Left cardiac atrium (tissue), 4 donors: Measurements from ENCODE around the gene PRIMA1. TPM values are rescaled to one million over a fixed set of nuclear protein-coding genes. Genes with fewer than 3 reads are reported as not detected.
A peak's percentile ranks its signal among the peaks of the same experiment; 100 is the strongest.

Source experiments
- ATAC-seq, 2 donors: fragments of 200-7000 bp; cut with Tn5 transposase; one replicate each; pipeline ENCODE4 v1.9.1; 2020; ENCODE audit warnings: mild to moderate bottlenecking in 2 of 2, moderate library complexity in 2 of 2
- DNase-seq: peaks from one replicate; pipeline ENCODE4 v3.0.0-alpha.2; 2020
- intact Hi-C, 2 donors: fragments of 100-400 bp; cut with DNase I; formaldehyde crosslinking; loops; one replicate each; pipeline versions ENCODE4 v1.14.1 to v1.15.1; 2022 to 2023
- total RNA-seq, 2 donors: library from RNA; stranded (reverse); fragmentation: NEBNext Ultra II Directional; extraction: Animal tissue kit (Norgen Biotek cat#: 25700); gene quantifications; one replicate each; pipeline ENCODE4 v1.2.1, GENCODE V29; 2021
- donor health status: DM: no; HTN: yes; CAD: no.
- donor health status: DM: no; HTN: yes; CAD: no; lungs with severe emphysema.
- donor health status: DM: yes; HTN: yes; CAD: no.
- donor health status: Dilated cardiomyopathy.

PRIMA1 gene
- total RNA-seq, 2 donors from 2014 or later = 3.6 to 3.9 TPM

DNA sequence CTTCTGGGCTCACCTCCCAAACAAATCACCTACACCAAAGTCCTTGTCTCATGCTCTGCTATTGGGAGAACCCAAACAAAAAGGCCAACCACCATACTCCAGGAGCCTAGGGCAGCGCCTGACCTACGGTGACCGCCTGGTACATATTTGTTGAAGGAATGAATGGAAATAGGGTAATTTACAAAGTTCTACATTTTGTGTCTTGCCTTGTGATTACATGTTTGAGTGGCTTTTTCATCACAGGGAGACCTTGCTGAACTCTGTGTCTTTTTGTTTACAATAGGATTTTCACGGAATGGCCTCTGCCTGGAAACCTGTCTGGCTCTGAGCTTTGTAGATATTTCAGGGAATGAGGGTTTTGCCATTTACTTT lies 11.3 kb upstream of the PRIMA1 start:
- ATAC-seq = no peak

DNA sequence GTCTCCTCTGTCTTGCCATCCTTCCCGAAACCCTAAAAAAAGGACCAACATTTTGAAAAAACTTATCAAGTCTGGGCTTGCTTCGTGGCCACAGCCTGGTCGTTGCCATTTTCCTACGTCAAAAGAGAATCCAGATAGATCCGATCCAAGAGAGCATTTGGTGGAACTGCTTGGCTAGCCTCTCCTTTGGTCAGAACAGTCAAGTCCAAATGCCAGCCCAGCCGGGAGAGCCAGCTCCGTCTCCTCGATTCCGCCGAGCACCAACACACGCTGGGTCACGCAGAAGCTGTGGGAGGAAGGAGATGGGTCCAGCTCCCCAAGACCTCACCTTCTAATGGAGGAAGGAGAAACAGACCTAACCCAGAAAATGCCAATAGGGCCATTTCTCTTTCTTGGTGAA lies 9.3 kb upstream of the PRIMA1 start:
- intact Hi-C loops = no loop called here
- ATAC-seq (no peak), DNase-seq (no peak)

More for the DNA sequence above, 11.3 kb upstream of the PRIMA1 start:
- DNase-seq = no peak
- intact Hi-C loops = no loop called here

DNA sequence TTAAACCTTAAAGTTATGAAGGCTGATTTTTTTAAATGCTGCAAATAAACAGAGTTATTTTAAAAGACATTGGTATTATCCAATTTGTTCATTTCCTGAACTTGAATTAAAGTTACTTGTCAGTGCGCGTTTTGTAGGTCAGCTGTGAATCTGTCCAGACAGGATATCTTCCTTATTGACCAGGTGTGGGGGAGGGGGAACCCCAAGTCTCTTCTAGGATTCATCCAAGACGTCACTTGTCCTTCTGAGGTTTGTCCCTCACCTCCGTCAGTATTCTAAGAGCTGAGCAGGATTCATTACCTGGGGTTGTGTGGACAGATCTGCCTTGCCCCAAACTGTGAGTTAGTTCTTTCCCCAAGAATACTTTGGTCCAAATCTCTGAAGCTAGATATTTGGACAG lies 8.8 kb upstream of the PRIMA1 start:
- ATAC-seq = no peak
- intact Hi-C loops = no loop called here
- DNase-seq = no peak

DNA sequence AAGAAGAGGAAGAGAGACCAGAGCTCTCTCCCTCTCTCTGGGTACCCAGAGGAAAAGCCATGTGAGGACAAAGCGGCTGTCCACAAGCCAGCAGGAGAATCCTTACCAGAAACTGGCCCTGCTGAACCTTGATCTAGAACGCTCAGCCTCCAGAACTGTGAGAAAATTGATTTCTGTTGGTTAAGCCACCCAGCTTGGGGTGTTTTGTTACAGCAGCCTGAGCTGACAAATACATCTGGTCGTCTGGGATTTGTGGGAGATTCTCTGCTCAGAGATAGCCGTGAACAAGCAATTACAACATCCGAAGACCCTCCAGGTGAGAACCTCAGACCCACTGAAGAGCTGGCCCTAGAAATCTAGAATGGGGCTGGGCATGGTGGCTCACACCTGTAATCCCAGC lies 6.5 kb upstream of the PRIMA1 start:
- ATAC-seq (no peak), DNase-seq (no peak)
- intact Hi-C loops = no loop called here

GRCh38 chr14:93793555-93794324 lies 5.5 kb upstream of the PRIMA1 start:
- intact Hi-C loops = no loop called here
- DNase-seq = no peak
- ATAC-seq = no peak

- intact Hi-C loops = no loop called here
- DNase-seq (no peak), ATAC-seq (no peak)
Measured at GRCh38 chr14:93792391-93792790, 4.1 kb upstream of the PRIMA1 start.

- ATAC-seq = no peak
- intact Hi-C loops = no loop called here
- no peak for DNase-seq
Measured at GRCh38 chr14:93790966-93791365, 2.7 kb upstream of the PRIMA1 start.

- intact Hi-C loops = loop anchor here (1.0 to 10.0 kb wide), 4 partner anchors 103 to 137 kb away; no protein-coding TSS in a partner anchor
- DNase-seq (no peak), ATAC-seq (peak; percentile 8 to 20)
Measured at GRCh38 chr14:93789228-93790130, 1.2 kb upstream of the PRIMA1 start.

GRCh38 chr14:93788543-93789227 lies 400 bp upstream of the PRIMA1 start:
- intact Hi-C loops = loop anchor here (1.0 to 10.0 kb wide), 4 partner anchors 104 to 136 kb away; no protein-coding TSS in a partner anchor
- DNase-seq (peak; percentile 42), ATAC-seq (peak; percentile 90 to 94)

GRCh38 chr14:93787465-93788292 lies 606 bp downstream of the PRIMA1 start:
- ATAC-seq (no peak), DNase-seq (no peak)
- intact Hi-C loops = loop anchor here (5.0 to 10.0 kb wide), 3 partner anchors 105 to 135 kb away; no protein-coding TSS in a partner anchor

DNA sequence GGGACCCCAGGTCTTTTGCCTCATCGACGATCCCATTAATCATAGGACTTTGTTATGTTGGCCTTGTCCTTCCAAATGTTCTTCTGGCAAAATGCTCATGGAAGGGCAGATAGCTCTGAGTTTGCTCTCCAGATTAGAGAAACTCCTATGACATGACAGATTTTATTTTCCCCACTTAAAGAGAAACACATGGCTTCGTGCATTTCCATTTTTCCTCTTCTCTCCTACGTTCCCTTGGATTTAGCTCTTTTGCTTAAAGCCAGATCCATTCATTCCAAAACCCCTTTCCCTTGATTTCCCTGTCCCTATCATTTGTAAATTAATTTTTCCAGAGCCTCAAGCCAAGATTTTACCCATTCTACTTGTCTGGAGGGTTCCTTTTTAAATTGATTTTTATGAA lies 2.9 kb downstream of the PRIMA1 start:
- intact Hi-C loops = loop anchor here (5.0 to 10.0 kb wide), 3 partner anchors 107 to 133 kb away; no protein-coding TSS in a partner anchor
- ATAC-seq (no peak), DNase-seq (no peak)

DNA sequence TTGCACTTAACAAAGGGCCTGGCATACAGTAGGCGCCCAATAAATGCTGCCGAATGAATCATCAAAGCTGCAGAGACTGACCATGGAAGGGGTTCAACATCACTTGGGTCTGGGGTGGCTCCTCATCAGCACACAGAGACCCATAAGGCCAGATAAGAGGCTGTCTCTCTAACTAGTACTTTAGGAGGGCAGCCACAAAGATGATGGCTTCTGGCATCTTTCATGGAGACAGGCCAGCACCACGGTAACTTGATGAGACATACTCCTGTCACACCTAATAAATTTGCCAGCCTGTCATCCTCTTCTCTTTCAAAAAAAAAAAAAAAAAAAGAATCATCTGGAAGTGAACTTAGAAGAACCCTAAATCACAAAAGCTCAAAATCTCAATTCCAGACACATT lies 3.4 kb downstream of the PRIMA1 start:
- intact Hi-C loops = loop anchor here (5.0 to 10.0 kb wide), 3 partner anchors 107 to 133 kb away; no protein-coding TSS in a partner anchor
- ATAC-seq (no peak), DNase-seq (no peak)

DNA sequence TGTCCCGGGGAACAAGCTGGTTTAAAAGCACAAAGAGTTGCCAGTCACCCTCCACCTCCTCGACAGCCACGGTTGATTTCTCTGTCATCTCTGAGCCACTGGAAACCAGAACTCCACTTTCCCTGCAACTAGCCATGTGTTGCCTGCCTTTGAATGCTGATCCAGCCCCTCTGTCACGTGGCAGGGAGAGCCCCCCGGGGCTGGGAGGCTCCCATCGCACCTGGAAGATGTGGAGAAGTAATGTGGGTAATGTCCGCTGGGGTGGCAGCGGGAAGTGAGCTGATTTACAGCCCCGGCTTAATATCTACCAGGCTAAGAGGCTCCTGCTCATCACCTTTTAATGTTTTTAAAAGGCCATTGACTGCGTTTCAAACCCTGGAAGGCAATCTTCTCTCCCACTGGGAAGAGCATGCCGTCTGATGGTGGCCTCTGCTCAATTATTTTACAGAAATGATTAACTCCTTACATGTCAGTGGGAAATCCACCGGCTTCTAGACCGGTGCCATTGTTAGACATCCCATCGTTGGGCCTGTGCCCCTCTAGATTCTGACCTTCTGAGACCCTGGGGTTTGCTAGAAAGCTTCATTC lies 7.4 kb downstream of the PRIMA1 start:
- no peak for DNase-seq
- no peak for ATAC-seq
- intact Hi-C loops = loop anchor here in 1 of 2 donors (10.0 kb wide), 1 partner anchor 114 kb away; no protein-coding TSS in a partner anchor

- no peak for ATAC-seq
- intact Hi-C loops = no loop called here
- no peak for DNase-seq
Measured at GRCh38 chr14:93778856-93779629, 9.2 kb downstream of the PRIMA1 start.

- intact Hi-C loops = no loop called here
- ATAC-seq = no peak
Measured at GRCh38 chr14:93778453-93778852, 9.8 kb downstream of the PRIMA1 start.

DNA sequence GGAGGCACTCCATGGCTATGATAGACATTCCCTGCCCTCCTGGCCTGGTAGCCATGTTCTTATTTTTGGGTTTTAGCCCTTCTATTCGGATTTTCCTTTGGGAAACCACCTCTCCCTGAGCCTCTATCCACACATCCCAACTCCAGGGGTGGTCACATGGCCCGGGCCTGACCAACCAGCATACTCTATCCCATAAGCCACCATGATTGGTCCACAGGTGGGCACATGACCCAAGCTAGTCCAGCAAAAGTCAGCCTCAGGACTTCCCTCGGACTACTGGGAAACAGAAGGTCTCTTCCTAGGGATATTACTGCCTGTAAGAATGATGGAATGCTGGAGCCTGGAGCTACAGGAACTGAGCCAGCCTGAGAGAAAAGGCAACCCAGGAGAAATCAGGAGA lies 12.5 kb downstream of the PRIMA1 start:
- intact Hi-C loops = no loop called here
- no peak for DNase-seq
- ATAC-seq = no peak

More at GRCh38 chr14:93778453-93778852, 9.8 kb downstream of the PRIMA1 start:
- DNase-seq = no peak

- ATAC-seq = no peak
Measured at GRCh38 chr14:93775158-93775557, 13.1 kb downstream of the PRIMA1 start.

More at GRCh38 chr14:93775158-93775557, 13.1 kb downstream of the PRIMA1 start:
- intact Hi-C loops = no loop called here
- no peak for DNase-seq
